Right lobe of liver (tissue), 6 donors: ENCODE data around the gene ZFAND3. TPM values are rescaled to one million over a fixed set of nuclear protein-coding genes. Genes with fewer than 3 reads are reported as not detected.

Experiments used
- ATAC-seq, 4 donors: fragments of 200-7000 bp; cut with Tn5 transposase; one replicate each; pipeline ENCODE4 v1.9.1; 2020; ENCODE audit warnings: mild to moderate bottlenecking in 4 of 4, moderate library complexity in 4 of 4
- DNase-seq, 3 donors: peaks; one replicate each; pipeline ENCODE4 v3.0.0-alpha.2; 2020
- H3K27ac ChIP-seq, 3 donors: fragments of 200-600 bp; one replicate each; pipeline ENCODE4 v1.8.0; 2022
- H3K27me3 ChIP-seq, 2 donors: fragments of 200-600 bp; one replicate each; pipeline ENCODE4 v1.8.0; 2022
- H3K36me3 ChIP-seq, 4 donors: fragments of 200-600 bp; sonication (generic) in 1 of 4; one replicate each; pipeline versions ENCODE4 v1.5.1 to v1.8.0; 2017 to 2022; ENCODE audit warnings: control low read depth in 1 of 4
- H3K4me1 ChIP-seq, 4 donors: fragments of 200-600 bp; sonication (generic) in 1 of 4; one replicate each; pipeline versions ENCODE4 v1.5.1 to v1.8.0; 2017 to 2022; ENCODE audit warnings: control low read depth in 1 of 4
- H3K4me3 ChIP-seq, 3 donors: fragments of 200-600 bp; one replicate each; pipeline ENCODE4 v1.8.0; 2022
- H3K9me3 ChIP-seq, 4 donors: fragments of 200-600 bp; sonication (generic) in 1 of 4; one replicate each; pipeline versions ENCODE4 v1.5.1 to v1.8.0; 2017 to 2022; ENCODE audit warnings: control low read depth in 1 of 4
- POLR2A ChIP-seq: fragments of 450-650 bp; IDR thresholded peaks from one replicate; pipeline ENCODE4 v1.6.1; 2017; ENCODE audit warnings: antibody characterized with exemption, mild to moderate bottlenecking
- WGBS: methylation state at CpG from one replicate; pipeline ENCODE4 v1.1.6; 2018; ENCODE audit warnings: low coverage, low lambda C conversion rate; ENCODE audit not compliant: insufficient coverage; ENCODE audit errors: missing lambda C conversion rate; 5-methylcytosine and 5-hydroxymethylcytosine counted together
- intact Hi-C, 2 donors: fragments of 100-400 bp; cut with DNase I; formaldehyde crosslinking; loops; one replicate each; pipeline versions ENCODE4 v1.11.2 to v1.14.1; 2022
- total RNA-seq, 6 experiments: library from RNA; depleted of rRNA in 2 of 6; stranded (reverse); fragments of >200 nt in 2 of 6; fragmentation: NEBNext Ultra II Directional in 3 of 6; extraction: Animal tissue kit (Norgen Biotek cat#: 25700) in 3 of 6; gene quantifications; one replicate each; pipeline versions ENCODE4 v1.1.0 to v1.2.4, GENCODE V29; 2016 to 2023
- TF ChIP-seq, protein P1 (sequence below), 4 donors: fragments of 200-600 bp in 3 of 4; fragments of 450-650 bp in 1 of 4; IDR thresholded peaks; one replicate each; pipeline versions ENCODE4 v1.5.1 to v1.8.0; 2016 to 2022; ENCODE audit warnings: antibody characterized with exemption in 4 of 4, mild to moderate bottlenecking in 2 of 4
- donor health status: DM: no; HTN: yes; CAD: no.
- donor health status: DM: no; HTN: no; CAD: no.
- donor health status: DM: no; HTN: no; CAD: no.
- donor health status: DM: no; HTN: yes; CAD: no.
- donor health status: DM: no; HTN: yes; CAD: no.

ZFAND3 gene
- total RNA-seq, 6 experiments from 2014 or later = 43.1 to 66.5 (median 53.2) TPM

- Histone ChIP-seq H3K27ac (peak overlapping the region in 2 of 3 donors; percentile 16 to 21), H3K27me3 (no peaks in the 10 kb centered on the region), H3K4me3 (no peak overlapping the region), H3K9me3 (no peaks in the 10 kb centered on the region), H3K4me1 (peaks cover 0 to 31% (median 3%) of the 10 kb centered on the region in 4 donors), H3K36me3 (no peaks in the 10 kb centered on the region)
- DNase-seq (no peak), ATAC-seq (no peak)
- intact Hi-C loops = no loop called here
- WGBS = 44% methylated on average over 7 of the region's 7 CpGs
- TF ChIP-seq, protein P1, sequence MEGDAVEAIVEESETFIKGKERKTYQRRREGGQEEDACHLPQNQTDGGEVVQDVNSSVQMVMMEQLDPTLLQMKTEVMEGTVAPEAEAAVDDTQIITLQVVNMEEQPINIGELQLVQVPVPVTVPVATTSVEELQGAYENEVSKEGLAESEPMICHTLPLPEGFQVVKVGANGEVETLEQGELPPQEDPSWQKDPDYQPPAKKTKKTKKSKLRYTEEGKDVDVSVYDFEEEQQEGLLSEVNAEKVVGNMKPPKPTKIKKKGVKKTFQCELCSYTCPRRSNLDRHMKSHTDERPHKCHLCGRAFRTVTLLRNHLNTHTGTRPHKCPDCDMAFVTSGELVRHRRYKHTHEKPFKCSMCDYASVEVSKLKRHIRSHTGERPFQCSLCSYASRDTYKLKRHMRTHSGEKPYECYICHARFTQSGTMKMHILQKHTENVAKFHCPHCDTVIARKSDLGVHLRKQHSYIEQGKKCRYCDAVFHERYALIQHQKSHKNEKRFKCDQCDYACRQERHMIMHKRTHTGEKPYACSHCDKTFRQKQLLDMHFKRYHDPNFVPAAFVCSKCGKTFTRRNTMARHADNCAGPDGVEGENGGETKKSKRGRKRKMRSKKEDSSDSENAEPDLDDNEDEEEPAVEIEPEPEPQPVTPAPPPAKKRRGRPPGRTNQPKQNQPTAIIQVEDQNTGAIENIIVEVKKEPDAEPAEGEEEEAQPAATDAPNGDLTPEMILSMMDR (IDR thresholded peaks at IDR 0.05) = no peak
- no peak for TF ChIP-seq POLR2A
These were observed 2.7 kb upstream of the ZFAND3 start for GRCh38 chr6:37816599-37817375.

- Histone ChIP-seq H3K4me3 (peak overlapping the region; percentile 85 to 97 (median 88)), H3K27ac (peak overlapping the region; percentile 95 to 98 (median 98)), H3K4me1 (peaks cover 0 to 50% (median 12%) of the 10 kb centered on the region in 4 donors), H3K27me3 (no peaks in the 10 kb centered on the region), H3K9me3 (no peaks in the 10 kb centered on the region), H3K36me3 (no peaks in the 10 kb centered on the region)
- DNase-seq = peak; percentile 95 to 97 (median 97)
- peak; percentile 78 to 85 (median 82) for ATAC-seq
- 0% methylated on average over 9 of the region's 27 CpGs for WGBS
- intact Hi-C loops = no loop called here
- TF ChIP-seq, protein P1 (IDR thresholded peaks at IDR 0.05) = no peak
- TF ChIP-seq POLR2A = peak; percentile 93
These were observed 871 bp upstream of the ZFAND3 start for GRCh38 chr6:37818536-37819176.

DNA sequence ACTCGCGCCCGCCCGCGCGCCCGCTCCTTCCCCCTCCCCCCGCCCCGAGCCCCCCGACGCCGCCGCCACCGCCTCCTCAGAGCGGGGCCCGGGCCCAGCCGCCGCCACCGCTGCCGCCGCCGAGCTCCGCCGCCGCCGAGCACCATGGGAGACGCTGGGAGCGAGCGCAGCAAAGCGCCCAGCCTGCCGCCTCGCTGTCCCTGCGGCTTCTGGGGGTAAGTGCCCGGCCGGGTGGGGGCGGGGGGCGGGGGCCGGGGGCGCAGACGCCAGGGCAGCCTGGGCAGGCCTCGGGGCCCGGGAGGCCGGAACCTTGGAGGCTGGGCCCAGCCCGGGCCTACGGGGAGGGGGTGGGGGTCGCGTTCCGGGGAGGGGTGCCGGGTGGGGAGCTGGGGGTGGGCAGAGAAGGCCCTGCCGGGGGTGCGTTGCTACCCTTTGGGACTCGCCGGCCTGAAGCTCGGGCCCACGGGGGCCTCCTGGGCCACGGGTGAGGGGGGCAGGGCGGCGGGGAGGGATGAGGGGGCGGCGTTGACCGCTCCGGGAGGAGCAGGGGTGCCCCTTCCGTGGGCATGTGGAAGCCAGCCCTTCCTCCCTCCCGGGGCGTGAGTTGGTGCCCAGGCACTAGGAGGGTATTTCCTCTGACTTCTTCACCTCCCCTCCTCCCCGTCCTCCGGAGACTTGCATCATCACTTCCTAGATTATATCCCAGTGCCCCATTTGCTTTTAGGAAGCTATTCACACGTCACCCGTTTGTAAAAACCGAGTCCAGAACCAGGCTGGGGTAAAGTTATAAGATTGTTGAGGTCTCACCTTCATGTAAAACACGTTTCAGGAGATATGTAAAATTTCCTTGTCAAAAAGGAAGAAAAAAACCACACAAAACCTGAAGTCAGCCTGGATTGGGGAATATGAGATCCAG lies 533 bp downstream of the ZFAND3 start:
- Histone ChIP-seq H3K9me3 (no peaks in the 10 kb centered on the region), H3K27ac (peak overlapping the region; percentile 95 to 98 (median 98)), H3K4me3 (peak overlapping the region; percentile 85 to 97 (median 88)), H3K36me3 (no peaks in the 10 kb centered on the region), H3K27me3 (no peaks in the 10 kb centered on the region), H3K4me1 (peaks cover 0 to 64% (median 17%) of the 10 kb centered on the region in 4 donors)
- DNase-seq (peak; percentile 73 to 82 (median 79)), ATAC-seq (peak; percentile 18 to 41 (median 23))
- intact Hi-C loops = no loop called here
- WGBS = under 1% methylated on average over 29 of the region's 71 CpGs
- TF ChIP-seq, protein P1 (IDR thresholded peaks at IDR 0.05) = no peak
- peak; percentile 21 for TF ChIP-seq POLR2A

GRCh38 chr6:37820718-37821079 lies 1.2 kb downstream of the ZFAND3 start:
- no peak for TF ChIP-seq POLR2A
- TF ChIP-seq, protein P1 (IDR thresholded peaks at IDR 0.05) = no peak
- 15% methylated on average over 3 of the region's 3 CpGs for whole genome bisulfite sequencing
- Histone ChIP-seq H3K4me3 (peak overlapping the region; percentile 85 to 97 (median 88)), H3K36me3 (no peaks in the 10 kb centered on the region), H3K27ac (peak overlapping the region; percentile 95 to 98 (median 98)), H3K4me1 (peaks cover 0 to 70% (median 19%) of the 10 kb centered on the region in 4 donors), H3K27me3 (no peaks in the 10 kb centered on the region), H3K9me3 (no peaks in the 10 kb centered on the region)
- intact Hi-C loops = no loop called here
- DNase-seq (no peak), ATAC-seq (no peak)
